H1 (cell line): ENCODE data around the gene THBS4. TPM values are rescaled to one million over a fixed set of nuclear protein-coding genes. Genes with fewer than 3 reads are reported as not detected.

ENCODE experiments used
- ASH2L ChIP-seq: fragments of 200-600, 300-600 bp; sonication (generic); IDR thresholded peaks from one replicate; pipeline ENCODE4 v1.7.1; 2017; ENCODE audit warnings: low read length
- EP300 ChIP-seq, 2 experiments: IDR thresholded peaks; 1 replicate in 1 of 2; 2 replicates in 1 of 2; pipeline ENCODE4 v1.6.1; 2011 to 2012; ENCODE audit warnings: low read depth in 2 of 2, low read length in 2 of 2, mild to moderate bottlenecking in 2 of 2, borderline replicate concordance in 1 of 2, inconsistent platforms in 1 of 2, moderate library complexity in 1 of 2
- GTF2F1 ChIP-seq: IDR thresholded peaks from 2 replicates; pipeline ENCODE4 v1.6.1; 2012; ENCODE audit warnings: low read depth, low read length, improper control_type of control experiment, borderline replicate concordance
- KDM5A ChIP-seq: fragments of 200-600 bp; IDR thresholded peaks from 2 replicates; pipeline ENCODE4 v1.7.1; 2012; ENCODE audit warnings: mild to moderate bottlenecking, low read length, inconsistent platforms, mixed read lengths
- SIRT6 ChIP-seq: IDR thresholded peaks from one replicate; pipeline ENCODE4 v1.7.1; 2012; ENCODE audit warnings: low read length, inconsistent platforms
- SUZ12 ChIP-seq: fragments of 200-600 bp; sonication (generic); IDR thresholded peaks from 2 replicates; pipeline ENCODE4 v1.6.1; 2012; ENCODE audit warnings: mild to moderate bottlenecking, inconsistent platforms, low read length, moderate library complexity, mixed read lengths
- polyA plus RNA-seq, 7 experiments: library from polyadenylated mRNA; depleted of rRNA in 3 of 7; stranded (reverse) in 5 of 7; unstranded in 2 of 7; fragments of >200 nt in 5 of 7; fragments of 200-250 nt in 2 of 7; gene quantifications; 1 replicate in 5 of 7; 2 replicates in 1 of 7; 4 replicates in 1 of 7; pipeline versions ENCODE4 v1.2.1 to v1.2.3, GENCODE V29; 2011 to 2013; ENCODE audit warnings: missing spikeins in 2 of 7, mixed read lengths in 2 of 7
- total RNA-seq: library from RNA; stranded (reverse); fragmentation: NEBNext Ultra II Directional; extraction: Animal tissue kit (Norgen Biotek cat#: 25700); gene quantifications from 2 replicates; pipeline ENCODE4 v1.2.1, GENCODE V29; 2021
- TF ChIP-seq, protein P1 (sequence below): IDR thresholded peaks from 2 replicates; pipeline ENCODE4 v1.6.1; 2011; ENCODE audit warnings: low read depth, mild to moderate bottlenecking, low read length; ENCODE audit not compliant: insufficient read depth

Gene THBS4
- total and polyA plus RNA-seq, 2 of the 8 experiments (the other 6 are each of a cell fraction or from before 2014, with no cell fraction given), result 12.8 to 25.4 TPM

GRCh38 chr5:80076131-80077050 lies 41.2 kb downstream of the THBS4 start (continued):
- TF ChIP-seq EP300 (IDR thresholded peaks at IDR 0.05; ENCODE audit: borderline replicate concordance in 1 of 2, low read depth in 2 of 2, low read length in 2 of 2) (no peak), GTF2F1 (no peak), ASH2L (no peak), KDM5A (no peak), SUZ12 (no peak), SIRT6 (no peak)
- TF ChIP-seq, protein P1, sequence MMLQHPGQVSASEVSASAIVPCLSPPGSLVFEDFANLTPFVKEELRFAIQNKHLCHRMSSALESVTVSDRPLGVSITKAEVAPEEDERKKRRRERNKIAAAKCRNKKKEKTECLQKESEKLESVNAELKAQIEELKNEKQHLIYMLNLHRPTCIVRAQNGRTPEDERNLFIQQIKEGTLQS, result no peak
